ENCODE results near the gene DVL3.

Gene DVL3

DNA sequence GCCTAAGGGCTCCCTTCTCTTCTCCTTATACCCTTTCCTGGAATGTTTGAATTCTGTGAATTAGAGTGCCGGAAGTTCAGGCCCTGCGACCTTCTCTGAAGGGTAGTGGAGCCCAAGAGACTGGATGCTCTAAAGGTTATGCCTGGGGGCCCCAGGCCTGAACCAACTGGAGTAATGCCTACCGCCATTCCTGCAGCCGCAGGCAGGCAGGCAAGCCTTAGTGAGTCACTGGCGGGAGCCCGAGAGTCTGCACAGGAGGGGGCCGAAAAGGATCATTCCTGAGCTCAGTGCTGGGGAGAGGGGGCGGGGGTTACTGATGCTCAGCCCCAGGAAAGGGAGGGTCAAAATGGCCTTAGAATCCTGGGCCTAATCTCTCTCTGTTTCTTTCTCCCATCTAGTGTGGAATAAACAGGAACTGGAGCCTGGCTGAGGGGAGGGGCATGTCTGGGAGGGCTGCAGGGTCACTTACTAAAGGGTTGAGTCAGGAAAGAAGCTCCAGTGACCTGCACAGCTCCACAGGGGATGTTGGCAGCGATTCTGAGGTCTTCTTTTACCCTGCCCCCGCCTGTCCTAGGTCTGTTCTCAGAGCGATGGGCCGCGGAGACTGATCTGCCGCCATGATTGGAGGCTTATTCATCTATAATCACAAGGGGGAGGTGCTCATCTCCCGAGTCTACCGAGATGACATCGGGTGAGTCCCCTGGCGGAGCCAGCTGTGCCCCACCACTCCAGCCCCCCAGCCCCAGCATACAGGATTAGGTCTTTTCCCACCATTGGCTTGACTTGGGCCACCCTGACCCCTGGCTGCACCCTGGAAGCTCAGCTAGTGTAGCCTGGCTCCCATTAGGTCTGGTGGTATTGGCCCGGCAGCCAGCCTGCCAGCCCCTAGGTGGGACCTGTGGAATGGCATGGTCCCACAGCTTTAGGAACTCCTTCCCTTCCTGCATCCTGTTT, 21.5 kb downstream of the DVL3 start:
- TF ChIP-seq, protein P1, sequence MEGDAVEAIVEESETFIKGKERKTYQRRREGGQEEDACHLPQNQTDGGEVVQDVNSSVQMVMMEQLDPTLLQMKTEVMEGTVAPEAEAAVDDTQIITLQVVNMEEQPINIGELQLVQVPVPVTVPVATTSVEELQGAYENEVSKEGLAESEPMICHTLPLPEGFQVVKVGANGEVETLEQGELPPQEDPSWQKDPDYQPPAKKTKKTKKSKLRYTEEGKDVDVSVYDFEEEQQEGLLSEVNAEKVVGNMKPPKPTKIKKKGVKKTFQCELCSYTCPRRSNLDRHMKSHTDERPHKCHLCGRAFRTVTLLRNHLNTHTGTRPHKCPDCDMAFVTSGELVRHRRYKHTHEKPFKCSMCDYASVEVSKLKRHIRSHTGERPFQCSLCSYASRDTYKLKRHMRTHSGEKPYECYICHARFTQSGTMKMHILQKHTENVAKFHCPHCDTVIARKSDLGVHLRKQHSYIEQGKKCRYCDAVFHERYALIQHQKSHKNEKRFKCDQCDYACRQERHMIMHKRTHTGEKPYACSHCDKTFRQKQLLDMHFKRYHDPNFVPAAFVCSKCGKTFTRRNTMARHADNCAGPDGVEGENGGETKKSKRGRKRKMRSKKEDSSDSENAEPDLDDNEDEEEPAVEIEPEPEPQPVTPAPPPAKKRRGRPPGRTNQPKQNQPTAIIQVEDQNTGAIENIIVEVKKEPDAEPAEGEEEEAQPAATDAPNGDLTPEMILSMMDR (IDR thresholded peaks at IDR 0.05) = no peak
- no peak for TF ChIP-seq ZFX (IDR thresholded peaks at IDR 0.05; ENCODE audit: borderline replicate concordance)
- 0 out of 2 replicates have a peak overlapping the region, but pooled peaks have one; percentile 68 for H3K27ac ChIP-seq

DNA sequence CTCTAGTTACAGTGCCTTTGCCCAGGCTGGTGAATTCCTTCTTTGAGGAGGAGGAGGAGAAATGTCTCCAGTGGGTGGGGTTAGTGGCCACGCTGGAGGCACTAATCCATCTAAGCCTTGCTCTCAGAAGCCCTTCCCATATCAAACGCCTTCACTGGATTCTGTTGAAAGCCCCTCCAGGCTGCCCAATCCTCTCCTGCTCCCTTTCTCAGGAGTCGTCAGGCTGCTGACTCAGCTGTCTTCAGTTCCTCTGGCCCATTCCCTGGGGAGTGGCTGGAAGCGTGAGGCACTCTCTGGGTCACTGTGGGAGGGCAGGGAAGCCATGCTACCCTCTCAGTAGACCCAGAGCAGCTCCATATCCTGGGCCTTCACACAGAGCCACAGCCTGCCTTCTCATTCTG, 22.2 kb downstream of the DVL3 start:
- no peak for TF ChIP-seq ZFX (IDR thresholded peaks at IDR 0.05; ENCODE audit: borderline replicate concordance)
- TF ChIP-seq, protein P1 (IDR thresholded peaks at IDR 0.05) = no peak
- no peak overlapping the region for H3K27ac ChIP-seq

DNA sequence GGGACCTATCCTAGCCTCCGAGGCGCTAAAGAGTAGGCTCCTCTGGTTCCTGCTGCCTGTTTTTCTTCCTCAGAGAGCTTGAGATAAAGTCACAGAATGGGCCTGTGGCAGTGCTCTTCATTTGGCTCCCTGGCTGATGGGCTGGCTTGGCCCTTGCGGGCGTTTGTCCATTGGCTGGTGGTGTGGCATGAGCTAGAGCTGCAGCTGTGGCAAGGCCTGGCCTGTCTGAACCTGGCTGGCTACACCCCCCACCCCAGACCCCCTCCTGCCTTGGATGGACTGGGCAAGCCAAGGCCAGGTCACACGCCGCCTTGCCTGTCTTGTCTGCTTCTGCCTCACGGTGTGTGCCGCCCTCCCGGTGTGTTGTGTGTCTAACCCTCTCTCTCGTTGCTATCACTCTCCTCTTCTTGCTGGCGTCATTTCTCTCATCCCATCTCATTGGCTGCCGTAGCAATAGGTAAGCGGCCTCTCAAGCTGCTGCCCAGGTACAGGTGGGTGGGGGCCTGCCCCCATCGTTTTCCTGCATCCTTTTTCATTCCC, 22.7 kb downstream of the DVL3 start:
- no peak overlapping the region for H3K27ac ChIP-seq
- TF ChIP-seq ZFX (IDR thresholded peaks at IDR 0.05; ENCODE audit: borderline replicate concordance) = no peak
- TF ChIP-seq, protein P1 (IDR thresholded peaks at IDR 0.05) = no peak

DNA sequence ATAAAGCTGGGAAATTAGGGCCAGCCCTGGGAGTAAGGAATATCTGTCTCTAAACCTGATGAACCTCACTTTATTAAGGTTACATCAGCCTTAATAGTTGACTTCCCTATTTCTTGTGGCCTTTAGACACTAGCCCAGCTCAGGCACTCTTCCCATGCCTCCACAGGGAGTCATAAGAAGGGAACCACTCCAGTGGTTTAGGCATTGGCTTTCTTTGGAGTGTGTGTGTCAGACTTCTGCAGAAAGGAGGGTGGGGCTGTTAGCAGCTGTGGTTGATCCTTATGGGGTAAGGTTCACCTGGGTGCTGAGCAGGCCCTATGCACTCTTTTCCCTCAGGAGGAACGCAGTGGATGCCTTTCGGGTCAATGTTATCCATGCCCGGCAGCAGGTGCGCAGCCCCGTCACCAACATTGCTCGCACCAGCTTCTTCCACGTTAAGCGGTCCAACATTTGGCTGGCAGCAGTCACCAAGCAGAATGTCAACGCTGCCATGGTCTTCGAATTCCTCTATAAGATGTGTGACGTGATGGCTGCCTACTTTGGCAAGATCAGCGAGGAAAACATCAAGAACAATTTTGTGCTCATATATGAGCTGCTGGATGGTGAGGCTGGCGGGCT, 23.5 kb downstream of the DVL3 start:
- H3K27ac ChIP-seq = no peak overlapping the region
- TF ChIP-seq, protein P1 (IDR thresholded peaks at IDR 0.05) = no peak
- no peak for TF ChIP-seq ZFX (IDR thresholded peaks at IDR 0.05; ENCODE audit: borderline replicate concordance)

DNA sequence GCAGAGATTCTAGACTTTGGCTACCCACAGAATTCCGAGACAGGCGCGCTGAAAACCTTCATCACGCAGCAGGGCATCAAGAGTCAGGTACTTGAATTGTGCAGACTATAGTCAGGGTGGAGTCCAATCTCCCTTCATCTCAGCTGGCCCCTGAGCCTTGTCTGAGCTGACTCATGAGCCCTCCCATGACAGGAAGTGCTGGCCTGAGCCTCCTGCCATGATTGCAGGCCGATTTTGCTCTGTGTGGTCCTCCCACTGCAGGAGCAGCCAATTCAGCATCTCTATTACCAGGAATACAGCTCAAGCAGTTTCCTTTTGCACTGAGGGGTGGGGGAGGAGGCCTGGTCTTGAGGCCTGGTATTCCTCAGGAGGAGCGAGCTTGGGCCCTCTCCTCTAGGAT, 25.0 kb downstream of the DVL3 start:
- no peak for TF ChIP-seq ZFX (IDR thresholded peaks at IDR 0.05; ENCODE audit: borderline replicate concordance)
- TF ChIP-seq, protein P1 (IDR thresholded peaks at IDR 0.05) = no peak
- H3K27ac ChIP-seq = no peak overlapping the region

DNA sequence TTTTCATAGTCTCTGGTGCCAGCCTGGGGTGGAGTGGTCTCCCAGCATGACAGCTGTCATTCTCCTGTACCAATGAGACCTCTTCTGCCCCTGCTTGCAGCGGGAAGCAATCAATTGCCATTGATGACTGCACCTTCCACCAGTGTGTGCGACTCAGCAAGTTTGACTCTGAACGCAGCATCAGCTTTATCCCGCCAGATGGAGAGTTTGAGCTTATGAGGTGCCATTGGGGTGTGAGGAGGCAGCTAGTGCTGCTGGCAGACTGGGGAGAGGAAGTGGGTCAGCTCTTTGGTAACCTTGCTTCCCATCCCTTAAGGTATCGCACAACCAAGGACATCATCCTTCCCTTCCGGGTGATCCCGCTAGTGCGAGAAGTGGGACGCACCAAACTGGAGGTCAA, 26.4 kb downstream of the DVL3 start:
- no peak for TF ChIP-seq ZFX (IDR thresholded peaks at IDR 0.05; ENCODE audit: borderline replicate concordance)
- TF ChIP-seq, protein P1 (IDR thresholded peaks at IDR 0.05) = no peak
- no peak overlapping the region for H3K27ac ChIP-seq
